ENCODE data around the gene CCHCR1. TPM values are rescaled to one million over a fixed set of nuclear protein-coding genes. Genes with fewer than 3 reads are reported as not detected.

Gene CCHCR1
- total RNA-seq, 2 experiments from 2014 or later, result 17.5 to 18.2 TPM

GRCh38 chr6:31174378-31174777, 16.8 kb upstream of the CCHCR1 start:
- Mint-ChIP-seq H3K4me1 (ENCODE audit: low read depth) (peaks cover 14% of the 10 kb centered on the region), H3K27ac (no peak overlapping the region), H3K4me3 (no peak overlapping the region), H3K27me3 (no peaks in the 10 kb centered on the region), H3K36me3 (ENCODE audit: low read depth) (no peaks in the 10 kb centered on the region), H3K9me3 (no peaks in the 10 kb centered on the region)
- DNase-seq, result no peak
- POLR2A ChIA-PET, result no interaction called here
- CTCF ChIA-PET, result no interaction called here
- Histone ChIP-seq H3K27ac (ENCODE audit: low read depth in 1 of 2, low read length in 2 of 2) (no peak overlapping the region), H3K9me3 (ENCODE audit: control insufficient read depth in 1 of 2, insufficient read depth in 1 of 2, low read length in 2 of 2) (no peaks in the 10 kb centered on the region), H3K4me3 (ENCODE audit: low read length) (no peak overlapping the region), H3K36me3 (ENCODE audit: insufficient read depth, low read length) (no peaks in the 10 kb centered on the region), H3K27me3 (ENCODE audit: control insufficient read depth in 1 of 2, insufficient read depth in 2 of 2, low read length in 2 of 2) (no peaks in the 10 kb centered on the region), H3K4me1 (ENCODE audit: insufficient read depth, low read length) (peaks cover 8% of the 10 kb centered on the region)
- intact Hi-C loops (cut with DNase I, micrococcal nuclease), result no loop called here
- no peak for ATAC-seq (ENCODE audit: poor library complexity)
- no peak for TF ChIP-seq CTCF (IDR thresholded peaks at IDR 0.05)

GRCh38 chr6:31173406-31173805, 15.8 kb upstream of the CCHCR1 start:
- no peak overlapping the region for H3K27ac ChIP-seq (ENCODE audit: low read depth in 1 of 2, low read length in 2 of 2)
- ATAC-seq (ENCODE audit: poor library complexity) (no peak), DNase-seq (no peak)
- intact Hi-C loops (cut with DNase I, micrococcal nuclease), result no loop called here
- H3K4me3 Mint-ChIP-seq, result no peak overlapping the region
- H3K9me3 Mint-ChIP-seq, result no peaks in the 10 kb centered on the region
- no peak overlapping the region for H3K27ac Mint-ChIP-seq
- peaks cover 4% of the 10 kb centered on the region for H3K4me1 ChIP-seq (ENCODE audit: insufficient read depth, low read length)
- H3K4me1 Mint-ChIP-seq (ENCODE audit: low read depth), result peaks cover 4% of the 10 kb centered on the region
- CTCF ChIA-PET, result no interaction called here
- H3K9me3 ChIP-seq (ENCODE audit: control insufficient read depth in 1 of 2, insufficient read depth in 1 of 2, low read length in 2 of 2), result no peaks in the 10 kb centered on the region
- POLR2A ChIA-PET, result no interaction called here
- no peaks in the 10 kb centered on the region for H3K27me3 Mint-ChIP-seq
- H3K27me3 ChIP-seq (ENCODE audit: control insufficient read depth in 1 of 2, insufficient read depth in 2 of 2, low read length in 2 of 2), result no peaks in the 10 kb centered on the region
- no peaks in the 10 kb centered on the region for H3K36me3 ChIP-seq (ENCODE audit: insufficient read depth, low read length)
- H3K4me3 ChIP-seq (ENCODE audit: low read length), result no peak overlapping the region
- no peaks in the 10 kb centered on the region for H3K36me3 Mint-ChIP-seq (ENCODE audit: low read depth)
- no peak for TF ChIP-seq CTCF (IDR thresholded peaks at IDR 0.05)

- DNase-seq, result no peak
- no peak overlapping the region for H3K4me3 Mint-ChIP-seq
- POLR2A ChIA-PET, result no interaction called here
- H3K27me3 Mint-ChIP-seq, result no peaks in the 10 kb centered on the region
- H3K9me3 Mint-ChIP-seq, result no peaks in the 10 kb centered on the region
- Histone ChIP-seq H3K4me3 (ENCODE audit: low read length) (no peak overlapping the region), H3K9me3 (ENCODE audit: control insufficient read depth in 1 of 2, insufficient read depth in 1 of 2, low read length in 2 of 2) (no peaks in the 10 kb centered on the region), H3K27ac (ENCODE audit: low read depth in 1 of 2, low read length in 2 of 2) (no peak overlapping the region), H3K4me1 (ENCODE audit: insufficient read depth, low read length) (no peaks in the 10 kb centered on the region), H3K27me3 (ENCODE audit: control insufficient read depth in 1 of 2, insufficient read depth in 2 of 2, low read length in 2 of 2) (no peaks in the 10 kb centered on the region), H3K36me3 (ENCODE audit: insufficient read depth, low read length) (no peaks in the 10 kb centered on the region)
- H3K27ac Mint-ChIP-seq, result no peak overlapping the region
- CTCF ChIA-PET, result no interaction called here
- intact Hi-C loops (cut with DNase I, micrococcal nuclease), result no loop called here
- no peak for TF ChIP-seq CTCF (IDR thresholded peaks at IDR 0.05)
- H3K4me1 Mint-ChIP-seq (ENCODE audit: low read depth), result no peaks in the 10 kb centered on the region
- no peaks in the 10 kb centered on the region for H3K36me3 Mint-ChIP-seq (ENCODE audit: low read depth)
- no peak for ATAC-seq (ENCODE audit: poor library complexity)
Observed at GRCh38 chr6:31172973-31173384, 15.4 kb upstream of the CCHCR1 start.
